Mucosa of descending colon (tissue), 3 donors: Measurements from ENCODE around the gene SCMH1. TPM values are rescaled to one million over a fixed set of nuclear protein-coding genes. Genes with fewer than 3 reads are reported as not detected.

Experiments used
- ATAC-seq: fragments of 200-7000 bp; cut with Tn5 transposase; one replicate; pipeline ENCODE4 v1.9.1; 2020; ENCODE audit warnings: mild to moderate bottlenecking, moderate library complexity
- DNase-seq, 3 donors: peaks; one replicate each; pipeline ENCODE4 v3.0.0-alpha.2; 2020
- H3K36me3 ChIP-seq: fragments of 200-600 bp; one replicate; pipeline ENCODE4 v1.8.0; 2021; ENCODE audit warnings: low read depth, mild to moderate bottlenecking
- H3K4me1 ChIP-seq: fragments of 200-600 bp; one replicate; pipeline ENCODE4 v1.8.0; 2021; ENCODE audit warnings: low read depth, mild to moderate bottlenecking
- H3K4me3 ChIP-seq: fragments of 200-600 bp; one replicate; pipeline ENCODE4 v1.8.0; 2021; ENCODE audit warnings: mild to moderate bottlenecking
- H3K9me3 ChIP-seq: fragments of 200-600 bp; one replicate; pipeline ENCODE4 v1.8.0; 2021; ENCODE audit warnings: mild to moderate bottlenecking
- CTCF ChIP-seq: fragments of 200-600 bp; IDR thresholded peaks from one replicate; pipeline ENCODE4 v1.8.0; 2022; ENCODE audit warnings: antibody characterized with exemption, mild to moderate bottlenecking
- intact Hi-C, 2 donors: fragments of 100-400 bp; cut with DNase I in 1 of 2; cut with micrococcal nuclease in 1 of 2; formaldehyde crosslinking; loops; one replicate each; pipeline versions ENCODE4 v1.11.0 to v1.11.1; 2022; cut with DNase I, micrococcal nuclease
- total RNA-seq, 3 donors: library from RNA; stranded (reverse); fragmentation: NEBNext Ultra II Directional in 2 of 3; extraction: Animal tissue kit (Norgen Biotek cat#: 25700) in 2 of 3; gene quantifications; one replicate each; pipeline versions ENCODE4 v1.2.1 to v1.2.4, GENCODE V29; 2021 to 2023
- donor health status: DM: no; HTN: no; CAD: no; lungs with moderate emphysema.
- donor health status: DM: no; HTN: no; CAD: no.
- donor health status: DM: no; HTN: yes; CAD: no.

The SCMH1 gene
- total RNA-seq, 3 donors from 2014 or later = 25.1 to 66.9 (median 35.6) TPM

- intact Hi-C loops = no loop called here
- H3K9me3 ChIP-seq = no peaks in the 10 kb centered on the region
- TF ChIP-seq CTCF = no peak
- peak in 1 of 3 donors; percentile 26 for DNase-seq
- peaks cover 3% of the 10 kb centered on the region for H3K4me1 ChIP-seq
- H3K4me3 ChIP-seq = no peak overlapping the region
- no peaks in the 10 kb centered on the region for H3K36me3 ChIP-seq
- ATAC-seq = peak; percentile 86
Measured at GRCh38 chr1:41109310-41110197, 132.6 kb downstream of the SCMH1 start.

- intact Hi-C loops = no loop called here
- DNase-seq (no peak), ATAC-seq (no peak)
- Histone ChIP-seq H3K4me1 (peaks cover 3% of the 10 kb centered on the region), H3K36me3 (no peaks in the 10 kb centered on the region), H3K4me3 (no peak overlapping the region), H3K9me3 (no peaks in the 10 kb centered on the region)
- no peak for TF ChIP-seq CTCF
Measured at GRCh38 chr1:41108696-41109275, 133.3 kb downstream of the SCMH1 start.

GRCh38 chr1:41103766-41104165 lies 138.3 kb downstream of the SCMH1 start:
- H3K36me3 ChIP-seq = no peaks in the 10 kb centered on the region
- H3K9me3 ChIP-seq = no peaks in the 10 kb centered on the region
- DNase-seq (no peak), ATAC-seq (no peak)
- TF ChIP-seq CTCF = no peak
- intact Hi-C loops = no loop called here
- no peak overlapping the region for H3K4me3 ChIP-seq
- H3K4me1 ChIP-seq = peaks cover 15% of the 10 kb centered on the region

- DNase-seq = no peak
- ATAC-seq = peak; percentile 57
- Histone ChIP-seq H3K4me1 (peaks cover 15% of the 10 kb centered on the region), H3K4me3 (no peak overlapping the region), H3K36me3 (no peaks in the 10 kb centered on the region), H3K9me3 (no peaks in the 10 kb centered on the region)
- no peak for TF ChIP-seq CTCF
- intact Hi-C loops = no loop called here
Measured at GRCh38 chr1:41102653-41103052, 139.5 kb downstream of the SCMH1 start.

GRCh38 chr1:41101950-41102607 lies 140.0 kb downstream of the SCMH1 start:
- Histone ChIP-seq H3K4me1 (peaks cover 15% of the 10 kb centered on the region), H3K9me3 (no peaks in the 10 kb centered on the region)
- intact Hi-C loops = no loop called here

More at GRCh38 chr1:41101950-41102607, 140.0 kb downstream of the SCMH1 start:
- Histone ChIP-seq H3K4me3 (no peak overlapping the region), H3K36me3 (no peaks in the 10 kb centered on the region)
- TF ChIP-seq CTCF = no peak
- DNase-seq = peak; percentile 85 to 88 (median 87)
- ATAC-seq = peak; percentile 96
